Right kidney (tissue), 1 donor: ENCODE data around the gene HAUS6.
A peak's percentile ranks its signal among the peaks of the same experiment; 100 is the strongest.
"Not testable (repeated sequence)": the region's sequence is repeated elsewhere in the genome, so short reads cannot be mapped to it uniquely, and the experiment has no call there.

Experiments used
- DNase-seq: peaks from one replicate; pipeline ENCODE4 v3.0.0-alpha.2; 2016

HAUS6 gene

DNA sequence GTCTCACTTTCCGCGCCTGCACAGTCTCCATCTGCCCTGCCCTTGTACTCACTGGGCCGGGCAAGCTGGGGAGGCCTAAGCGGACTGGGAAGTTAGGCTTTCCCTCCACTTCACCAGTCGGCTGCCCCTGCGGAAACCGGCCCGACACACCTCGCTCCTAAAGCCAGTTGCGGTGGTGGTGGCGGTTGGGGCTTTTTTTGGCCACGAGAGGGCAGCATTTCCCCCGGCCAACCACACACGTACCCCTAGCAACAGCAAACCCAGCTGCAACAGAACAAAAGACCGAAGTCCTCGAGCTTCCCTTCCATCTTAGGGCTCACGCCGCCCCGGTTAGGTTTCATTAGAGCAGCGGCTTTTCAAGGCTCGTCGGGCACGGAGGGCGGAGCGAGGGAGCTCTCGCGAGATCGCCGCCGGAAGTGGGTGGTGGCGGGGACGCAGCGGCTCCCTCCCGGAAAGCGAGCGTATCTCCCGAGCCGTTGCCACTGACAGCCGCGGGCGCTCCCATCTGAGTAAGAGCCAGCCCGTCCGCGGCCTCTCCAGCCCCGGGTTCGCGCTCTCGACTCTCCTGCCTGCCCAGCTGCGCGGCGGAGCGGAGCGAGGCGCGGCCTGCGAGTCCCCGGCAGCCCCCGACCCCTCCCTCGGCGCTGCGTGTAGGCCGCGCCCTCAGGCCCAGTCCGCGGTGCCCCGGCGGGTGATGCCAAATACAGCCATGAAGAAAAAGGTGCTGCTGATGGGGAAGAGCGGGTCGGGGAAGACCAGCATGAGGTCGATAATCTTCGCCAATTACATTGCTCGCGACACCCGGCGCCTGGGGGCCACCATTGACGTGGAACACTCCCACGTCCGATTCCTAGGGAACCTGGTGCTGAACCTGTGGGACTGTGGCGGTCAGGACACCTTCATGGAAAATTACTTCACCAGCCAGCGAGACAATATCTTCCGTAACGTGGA is 53.5 kb downstream of the HAUS6 start, which contains the start of gene RRAGA:
RRAGA (plus strand) TSS at position 462 of the 951 bp plus-strand sequence; CDS start at position 695, 233 bp downstream.
- peak; percentile 96 for DNase-seq

DNA sequence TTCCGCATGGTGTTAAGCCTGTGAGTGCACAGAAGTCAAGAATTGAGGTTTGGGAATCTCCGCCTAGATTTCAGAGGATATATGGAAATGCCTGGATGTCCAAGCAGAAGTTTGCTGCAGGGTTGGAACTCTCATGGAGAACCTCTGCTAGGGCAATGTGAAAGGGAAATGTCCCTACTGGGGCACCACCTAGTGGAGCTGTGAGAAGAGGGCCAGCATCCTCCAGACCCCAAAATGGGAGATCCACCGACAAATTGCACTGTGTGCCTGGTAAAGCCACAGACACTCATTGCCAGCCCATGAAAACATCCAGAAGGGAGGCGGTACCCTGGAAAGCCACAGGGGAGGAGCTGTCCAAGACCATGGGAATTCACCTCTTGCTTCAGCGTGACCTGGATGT is 66.1 kb downstream of the HAUS6 start:
- DNase-seq: no peak

DNA sequence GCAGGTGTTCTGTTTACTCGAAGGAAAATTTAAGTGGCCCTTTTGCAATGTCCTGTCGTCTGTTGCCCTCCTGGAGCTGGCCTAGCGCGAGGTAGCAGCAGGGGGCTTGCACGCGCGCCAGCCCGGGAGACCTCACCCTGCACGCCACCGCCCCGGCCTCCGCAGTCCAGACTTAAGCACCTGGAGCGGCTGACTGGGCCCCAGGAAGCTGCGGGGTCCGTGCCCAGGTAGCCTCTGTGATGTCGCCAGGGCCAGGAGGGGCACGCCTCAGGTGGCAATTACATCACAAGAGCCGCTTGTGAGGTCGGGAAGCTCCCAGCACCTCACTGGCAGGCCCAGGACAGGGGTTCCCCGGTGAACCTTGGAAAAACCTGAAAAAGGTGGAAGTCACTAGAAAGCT is 69.7 kb downstream of the HAUS6 start, which contains the start of gene SAXO1:
SAXO1 (minus strand) TSS at position 195 of the 400 bp plus-strand sequence. CDS start 301 bp downstream, outside the sequence.
- DNase-seq: no peak

DNA sequence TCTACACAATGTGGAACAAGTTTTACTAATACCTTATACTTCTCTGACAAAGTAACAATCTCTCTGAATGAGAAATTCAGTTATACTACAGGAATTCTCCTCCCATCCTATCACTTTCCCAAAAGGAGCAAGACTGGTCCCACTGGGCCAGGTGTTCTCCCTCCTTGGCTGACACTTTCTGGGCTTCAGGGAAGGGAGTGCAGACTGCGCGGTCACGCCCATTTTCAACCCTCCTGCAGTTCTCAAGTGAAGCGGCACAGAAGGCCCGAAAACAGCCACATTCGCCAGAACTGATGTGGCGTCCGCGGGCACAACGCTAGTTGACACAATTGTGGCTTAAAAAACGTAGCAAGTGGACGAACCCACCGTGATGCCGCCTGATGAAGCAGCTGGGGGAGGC is 70.3 kb downstream of the HAUS6 start:
- peak; percentile 28 for DNase-seq

DNA sequence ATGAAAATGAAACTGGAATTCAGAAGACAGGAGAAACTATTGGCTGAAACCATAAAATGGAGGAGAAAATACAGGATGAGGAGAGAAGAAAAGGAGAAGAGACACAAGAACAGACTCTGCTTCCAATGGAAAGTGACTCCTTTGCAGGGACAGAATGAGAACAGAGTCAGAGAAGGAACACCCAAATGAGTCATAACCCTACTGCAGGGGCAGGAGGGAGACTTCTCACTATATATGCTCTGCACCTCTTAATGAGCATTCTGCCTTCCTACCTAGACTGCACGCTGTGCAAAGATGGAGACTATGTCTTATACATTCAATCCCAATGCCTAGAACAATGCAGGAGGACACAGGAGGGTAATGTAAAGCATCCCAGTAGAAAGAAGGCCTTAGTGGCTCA is 71.8 kb downstream of the HAUS6 start:
- no peak for DNase-seq

DNA sequence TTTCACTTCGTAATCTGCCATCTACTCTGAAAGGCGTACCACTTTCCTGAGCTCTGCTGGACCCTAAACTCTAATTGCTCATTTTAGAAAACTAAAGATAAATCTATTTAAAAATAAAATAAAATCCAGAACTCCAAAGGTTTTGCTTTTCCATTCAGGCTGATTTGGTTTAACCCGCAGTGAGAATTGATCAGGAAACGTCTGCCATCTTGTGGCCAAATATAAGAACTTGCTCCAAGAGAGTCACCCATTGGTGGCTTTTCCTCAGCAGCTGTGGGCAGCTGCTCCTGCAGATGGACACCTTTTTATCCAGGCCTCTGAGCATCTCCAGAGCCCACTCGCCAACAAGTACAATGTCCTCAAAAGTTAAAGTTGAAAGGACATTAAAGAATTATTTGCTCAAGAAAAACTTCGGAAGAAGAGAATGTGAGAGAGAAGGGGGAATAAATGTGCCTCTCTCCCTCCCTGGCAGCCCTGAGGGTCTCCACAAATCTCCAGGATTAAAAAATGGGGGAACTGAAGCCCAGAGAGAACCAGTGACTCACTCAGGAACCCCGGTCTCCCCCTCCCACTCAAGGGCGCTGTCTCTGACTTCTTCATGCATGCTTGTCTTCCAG is 73.8 kb downstream of the HAUS6 start:
- DNase-seq: peak; percentile 41

DNA sequence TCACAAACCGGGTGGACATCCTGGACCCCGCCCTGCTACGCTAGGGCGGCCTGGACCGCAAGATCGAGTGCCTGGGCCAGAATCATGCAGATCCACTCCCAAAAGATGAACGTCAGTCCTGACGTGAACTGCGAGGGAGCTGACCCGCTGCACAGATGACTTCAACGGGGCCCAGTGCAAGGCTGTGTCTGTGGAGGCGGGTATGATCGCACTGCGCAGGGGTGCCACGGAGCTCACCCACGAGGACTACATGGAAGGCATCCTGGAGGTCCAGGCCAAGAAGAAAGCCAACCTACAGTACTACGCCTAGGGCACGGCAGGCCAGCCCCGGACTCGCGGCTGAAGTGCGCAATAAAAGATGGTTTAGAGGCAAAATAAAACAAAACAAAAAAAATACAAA is 74.9 kb downstream of the HAUS6 start:
- DNase-seq: no peak

DNA sequence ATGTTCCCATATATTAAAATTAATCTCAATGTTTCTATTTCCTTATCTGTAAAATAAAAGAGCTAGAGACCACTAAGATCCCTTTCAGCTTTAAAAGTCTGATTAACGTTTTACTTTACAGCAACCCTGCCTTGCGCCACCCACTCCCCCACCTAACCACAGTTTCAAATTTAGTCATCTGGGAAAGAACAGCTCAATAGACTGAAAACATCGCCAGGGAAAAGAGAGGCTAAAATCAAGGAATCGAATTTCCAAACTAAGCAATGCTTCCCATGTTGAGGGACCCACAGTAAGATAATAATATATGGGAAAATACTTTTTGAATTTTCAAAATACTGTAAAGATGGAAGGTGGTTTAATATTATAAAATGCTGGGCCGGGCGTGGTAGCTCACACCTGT is 76.3 kb downstream of the HAUS6 start:
- DNase-seq: no peak

DNA sequence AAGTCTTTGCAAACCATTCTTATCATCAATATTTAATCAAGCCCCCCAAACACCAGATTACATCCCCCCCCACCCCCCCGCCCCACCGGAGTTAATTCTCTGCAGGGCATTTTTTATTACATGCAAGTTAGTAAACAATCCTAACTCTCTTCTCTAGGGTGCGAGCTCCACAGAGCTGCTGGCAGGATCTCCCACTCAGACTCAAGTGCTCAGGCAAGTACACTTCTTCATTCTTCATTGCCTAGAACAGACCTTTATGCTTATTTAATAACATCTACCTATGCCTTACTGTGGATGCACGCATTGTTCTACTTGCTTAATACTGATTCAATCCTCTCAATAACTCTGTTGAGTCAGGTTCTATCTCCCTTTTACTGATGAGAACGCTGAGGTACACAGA is 79.6 kb downstream of the HAUS6 start:
- no peak for DNase-seq

DNA sequence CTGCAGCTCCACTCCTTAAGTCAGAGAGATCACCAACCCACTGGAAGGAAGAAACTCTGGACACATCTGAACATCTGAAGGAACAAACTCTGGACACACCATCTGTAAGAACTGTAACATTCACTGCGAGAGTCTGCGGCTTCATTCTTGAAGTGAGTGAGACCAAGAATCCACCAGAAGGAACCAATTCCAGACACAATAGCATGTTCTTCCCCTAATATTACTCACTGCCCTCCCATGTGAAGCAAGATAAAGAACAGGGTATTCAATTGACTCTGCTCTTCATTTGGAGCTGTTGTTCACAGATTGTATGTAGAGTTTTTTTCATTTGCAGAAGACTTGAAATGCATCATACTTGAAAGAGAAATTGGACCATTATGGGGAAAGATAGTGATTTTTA is 80.5 kb downstream of the HAUS6 start:
- no peak for DNase-seq

DNA sequence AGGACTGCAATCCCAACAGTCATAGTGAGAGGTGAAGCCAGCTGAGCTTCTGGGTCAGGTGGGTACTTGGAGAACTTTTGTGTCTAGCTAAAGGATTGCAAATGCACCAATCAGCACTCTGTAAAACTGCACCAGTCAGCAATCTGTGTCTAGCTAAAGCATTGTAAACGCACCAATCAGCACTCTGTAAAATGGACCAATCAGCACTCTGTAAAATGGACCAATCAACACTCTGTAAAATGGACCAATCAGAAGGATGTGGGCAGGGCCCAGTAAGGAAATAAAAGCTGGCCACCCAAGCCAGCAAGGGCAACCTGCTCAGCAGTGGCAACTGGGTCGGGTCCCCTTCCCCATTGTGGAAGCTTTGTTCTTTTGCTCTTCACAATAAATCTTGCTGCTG is 81.1 kb downstream of the HAUS6 start:
- not testable (repeated sequence) for DNase-seq

DNA sequence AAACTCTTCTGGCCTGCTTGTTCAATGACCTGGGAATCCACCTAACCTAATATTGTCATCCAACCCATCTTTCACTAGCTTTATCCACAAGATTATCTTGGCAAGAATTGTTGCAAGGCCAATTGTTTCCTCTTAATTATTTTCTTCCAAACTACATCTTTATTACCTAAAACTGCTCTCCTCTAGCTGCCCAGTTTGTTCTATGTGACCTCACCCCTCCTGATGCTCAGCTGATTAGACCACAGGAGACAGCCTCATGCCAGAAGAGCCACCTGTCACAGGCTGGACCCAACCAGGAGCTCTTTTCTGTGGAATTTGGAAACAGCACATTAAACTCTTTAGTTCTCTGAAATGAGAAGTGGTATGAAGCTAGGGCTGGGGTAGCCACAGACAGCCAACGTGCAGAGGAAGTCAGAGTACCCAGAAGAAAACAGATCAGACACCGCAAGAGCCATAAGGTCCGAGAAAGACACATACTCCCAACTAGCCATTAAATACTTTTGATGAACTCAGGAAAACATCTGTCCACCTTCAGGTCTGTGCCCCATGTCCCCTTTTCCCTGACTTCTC is 81.7 kb downstream of the HAUS6 start:
- no peak for DNase-seq

DNA sequence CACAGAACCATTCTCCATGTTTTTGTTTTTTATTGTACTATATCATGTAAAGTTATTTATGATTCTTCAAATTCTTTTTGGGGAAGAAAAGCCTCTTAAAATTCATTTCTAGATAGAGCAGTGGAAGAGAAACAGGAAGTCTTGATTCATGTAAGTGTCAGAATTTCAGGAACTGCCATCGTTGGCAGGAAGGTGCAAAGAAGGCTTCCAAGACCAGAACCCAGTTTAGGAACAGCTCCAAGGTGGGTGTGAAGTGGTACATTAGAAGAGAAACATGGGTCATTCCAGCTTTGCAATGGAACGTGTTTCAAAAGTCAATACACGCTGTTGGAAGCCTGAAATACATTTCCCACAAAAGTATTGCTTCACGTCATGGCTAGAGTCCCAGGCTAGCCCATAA is 84.5 kb downstream of the HAUS6 start:
- DNase-seq: no peak

DNA sequence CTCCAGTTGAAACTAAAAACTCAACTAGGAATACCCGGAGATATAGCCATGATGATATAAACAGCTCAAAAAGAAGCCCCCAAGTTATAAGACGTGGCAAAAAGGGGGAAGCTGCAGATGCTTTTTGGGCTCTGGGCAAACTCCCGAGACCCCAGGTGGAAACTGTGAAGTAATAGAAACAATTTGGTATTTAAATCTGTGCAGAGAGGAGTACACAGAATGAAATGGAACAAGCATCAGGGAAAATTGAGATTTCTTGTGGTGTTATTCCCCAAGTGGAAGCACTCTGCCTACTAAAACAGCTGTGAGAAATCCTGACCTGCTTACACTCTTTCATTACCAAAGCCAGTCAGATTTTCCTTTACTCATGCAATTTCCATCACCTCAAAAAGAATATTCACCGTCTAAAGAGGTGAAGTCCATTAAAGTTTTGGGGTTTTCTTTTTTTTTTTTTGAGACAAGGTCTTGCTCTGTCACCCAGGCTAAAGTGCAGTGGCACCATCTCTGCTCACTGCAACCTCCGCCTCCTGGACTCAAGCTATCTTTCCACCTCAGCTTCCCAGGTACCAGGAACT is 93.2 kb downstream of the HAUS6 start:
- DNase-seq: no peak
